Loucy (cell line): Measurements from ENCODE around the gene CFAP54.

Source experiments
- CTCF ChIP-seq: fragments of 200-600 bp; sonication (generic); conservative IDR thresholded peaks from 2 replicates; pipeline ENCODE4 v1.5.1; 2014; ENCODE audit warnings: mild to moderate bottlenecking, antibody characterized with exemption, low read length
- EZH2phosphoT487 ChIP-seq: fragments of 200-600 bp; IDR thresholded peaks from 2 replicates; pipeline ENCODE4 v1.6.1; 2018; ENCODE audit warnings: antibody characterized with exemption, mild to moderate bottlenecking, moderate library complexity, borderline replicate concordance

- TF ChIP-seq EZH2phosphoT487 (no peak), CTCF (no peak)
Measured at GRCh38 chr12:96506776-96507175, 17.4 kb downstream of the CFAP54 start.
